Lower leg skin (tissue), 4 donors: ENCODE measurements around the gene SYPL1. TPM values are rescaled to one million over a fixed set of nuclear protein-coding genes. Genes with fewer than 3 reads are reported as not detected.

Source experiments
- DNase-seq, 2 donors: peaks; one replicate each; pipeline ENCODE4 v3.0.0-alpha.2; 2019; ENCODE audit warnings: low spot score in 2 of 2
- H3K4me3 ChIP-seq: fragments of 200-600 bp; sonication (generic); 2 replicates; pipeline ENCODE4 v1.5.1; 2017; ENCODE audit warnings: mild to moderate bottlenecking, low read depth; ENCODE audit not compliant: poor library complexity, severe bottlenecking
- CTCF ChIP-seq, 3 donors: fragments of 450-650 bp; IDR thresholded peaks; one replicate each; pipeline ENCODE4 v1.5.1; 2016; ENCODE audit warnings: antibody characterized with exemption in 3 of 3, mild to moderate bottlenecking in 3 of 3, moderate library complexity in 2 of 3
- POLR2A ChIP-seq, 2 donors: fragments of 450-650 bp; IDR thresholded peaks; one replicate each; pipeline ENCODE4 v1.6.1; 2016 to 2017; ENCODE audit warnings: antibody characterized with exemption in 2 of 2, mild to moderate bottlenecking in 1 of 2, moderate library complexity in 1 of 2
- WGBS, 2 donors: methylation state at CpG; one replicate each; pipeline ENCODE4 v1.1.5; 2018; 5-methylcytosine and 5-hydroxymethylcytosine counted together
- intact Hi-C: fragments of 100-400 bp; cut with DNase I; formaldehyde crosslinking; loops from one replicate; pipeline ENCODE4 v1.15.0; 2023; ENCODE audit warnings: low total_unique reads
- total RNA-seq, 4 donors: library from RNA; depleted of rRNA; stranded (reverse); fragments of >200 nt; gene quantifications; one replicate each; pipeline ENCODE4 v1.1.0, GENCODE V29; 2016

The SYPL1 gene
- total RNA-seq, 4 donors from 2014 or later = 77.7 to 96.7 (median 89.6) TPM

GRCh38 chr7:106068986-106069385 is 43.1 kb downstream of the SYPL1 start:
- intact Hi-C loops = no loop called here
- WGBS, 2 donors = 13 to 38% methylated on average over 3 of the region's 3 CpGs
- H3K4me3 ChIP-seq = no peak overlapping the region
- TF ChIP-seq POLR2A (IDR thresholded peaks at IDR 0.05) (no peak), CTCF (IDR thresholded peaks at IDR 0.05) (no peak)
- peak in 1 of 2 donors; percentile 88 for DNase-seq

- intact Hi-C loops = no loop called here
- no peak overlapping the region for H3K4me3 ChIP-seq
- TF ChIP-seq CTCF (IDR thresholded peaks at IDR 0.05) (no peak), POLR2A (IDR thresholded peaks at IDR 0.05) (no peak)
- 35 to 38% methylated on average over 4 of the region's 4 CpGs for WGBS, 2 donors
- peak in 1 of 2 donors; percentile 74 for DNase-seq
These were observed 43.6 kb downstream of the SYPL1 start for GRCh38 chr7:106068538-106068961.

GRCh38 chr7:106067678-106068077 is 44.4 kb downstream of the SYPL1 start:
- intact Hi-C loops = no loop called here
- TF ChIP-seq CTCF (IDR thresholded peaks at IDR 0.05) = no peak
- TF ChIP-seq POLR2A (IDR thresholded peaks at IDR 0.05) = no peak
- 78 to 83% methylated on average over 3 of the region's 3 CpGs for WGBS, 2 donors
- no peak overlapping the region for H3K4me3 ChIP-seq
- no peak for DNase-seq

GRCh38 chr7:106065575-106066500 is 46.3 kb downstream of the SYPL1 start:
- H3K4me3 ChIP-seq = no peak overlapping the region
- TF ChIP-seq POLR2A (IDR thresholded peaks at IDR 0.05) (no peak), CTCF (IDR thresholded peaks at IDR 0.05) (no peak)
- 27 to 31% methylated on average over 26 of the region's 26 CpGs for WGBS, 2 donors
- intact Hi-C loops = no loop called here
- DNase-seq = peak; percentile 27 to 85

GRCh38 chr7:106064771-106065574 is 47.1 kb downstream of the SYPL1 start:
- intact Hi-C loops = no loop called here
- DNase-seq = peak; percentile 80 to 96
- WGBS, 2 donors = 17 to 23% methylated on average over 14 of the region's 14 CpGs
- no peak overlapping the region for H3K4me3 ChIP-seq
- no peak for TF ChIP-seq CTCF (IDR thresholded peaks at IDR 0.05)
- TF ChIP-seq POLR2A (IDR thresholded peaks at IDR 0.05) = no peak
